Fibroblast of skin of left biceps (primary cell): ENCODE results near the gene FFAR4.

Source experiments
- DNase-seq, 2 experiments: peaks; one replicate each; pipeline ENCODE4 v3.0.0-alpha.2; 2013; ENCODE audit warnings: low read depth in 2 of 2

The FFAR4 gene

DNA sequence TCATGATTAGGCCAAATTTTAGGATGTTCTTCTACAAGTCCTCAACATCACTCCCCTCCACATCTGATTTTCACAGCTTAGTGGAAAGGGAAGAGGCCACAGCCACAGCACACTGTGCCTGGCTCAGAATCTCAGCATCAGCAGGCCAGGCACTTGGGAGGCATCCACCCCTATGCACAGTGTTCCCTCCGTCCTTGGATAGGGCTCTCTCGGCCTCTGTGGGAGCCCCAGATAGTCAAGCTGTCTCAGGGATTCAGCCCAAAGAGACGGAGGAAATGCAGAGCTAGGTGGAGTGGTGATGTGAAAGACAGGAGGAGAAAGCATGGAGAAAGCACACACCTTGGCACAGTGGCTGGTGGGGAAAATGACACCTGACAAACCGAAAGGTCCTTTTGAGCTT is 33.3 kb downstream of the FFAR4 start:
- DNase-seq, result no peak

GRCh38 chr10:93600446-93601145 is 34.1 kb downstream of the FFAR4 start:
- DNase-seq, result no peak

GRCh38 chr10:93601146-93601773 is 34.8 kb downstream of the FFAR4 start, which contains the start of gene RBP4:
Gene RBP4, minus strand, starts transcription at chr10:93601235. Its CDS starts 207 bp downstream, at chr10:93601028.
- no peak for DNase-seq

DNA sequence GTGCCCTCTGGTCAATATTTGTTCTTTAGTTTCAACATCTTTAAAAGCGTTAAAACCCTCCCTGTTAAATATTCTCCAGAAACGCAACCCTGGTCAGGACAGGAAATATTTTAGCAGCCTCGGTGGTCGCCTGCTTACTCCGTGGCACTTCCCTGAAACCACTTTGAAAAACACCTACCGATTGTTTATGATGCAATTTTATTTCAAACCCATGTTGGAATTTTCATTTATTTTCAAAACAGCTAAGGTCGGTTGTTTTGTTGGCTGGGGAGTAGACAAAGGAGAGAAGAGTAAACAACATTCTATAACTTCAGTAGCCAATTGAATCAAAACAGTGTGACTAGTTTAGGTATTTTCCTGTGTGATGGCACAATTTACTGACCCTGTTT is 35.3 kb downstream of the FFAR4 start:
- no peak for DNase-seq

DNA sequence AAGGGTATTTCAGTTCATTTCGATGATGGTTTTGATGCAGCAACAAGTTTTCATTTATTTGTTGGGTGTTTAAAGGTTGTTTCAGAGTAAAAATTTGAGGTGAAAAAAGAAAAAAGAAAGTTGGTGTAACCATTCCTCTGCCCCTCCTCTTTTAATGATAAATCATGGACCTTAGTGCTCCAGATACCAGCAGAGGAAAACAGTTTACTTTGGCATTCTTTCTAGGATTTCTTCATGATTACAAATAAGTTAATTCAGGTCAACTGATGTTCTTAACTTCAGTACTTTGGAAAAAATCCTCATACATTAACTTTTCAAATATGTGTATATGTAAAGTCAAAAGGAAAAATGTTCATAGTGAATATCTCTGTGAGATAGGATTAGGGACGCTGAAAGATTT is 36.6 kb downstream of the FFAR4 start:
- DNase-seq, result no peak

GRCh38 chr10:93604146-93604545 is 37.7 kb downstream of the FFAR4 start:
- DNase-seq, result no peak

GRCh38 chr10:93608421-93608820 is 42.0 kb downstream of the FFAR4 start:
- no peak for DNase-seq

- DNase-seq, result no peak
Measured at GRCh38 chr10:93612311-93612710, 45.8 kb downstream of the FFAR4 start, which contains the start of gene PDE6C. Gene PDE6C, plus strand, starts transcription at chr10:93612537. Its CDS starts 189 bp downstream, at chr10:93612726.

DNA sequence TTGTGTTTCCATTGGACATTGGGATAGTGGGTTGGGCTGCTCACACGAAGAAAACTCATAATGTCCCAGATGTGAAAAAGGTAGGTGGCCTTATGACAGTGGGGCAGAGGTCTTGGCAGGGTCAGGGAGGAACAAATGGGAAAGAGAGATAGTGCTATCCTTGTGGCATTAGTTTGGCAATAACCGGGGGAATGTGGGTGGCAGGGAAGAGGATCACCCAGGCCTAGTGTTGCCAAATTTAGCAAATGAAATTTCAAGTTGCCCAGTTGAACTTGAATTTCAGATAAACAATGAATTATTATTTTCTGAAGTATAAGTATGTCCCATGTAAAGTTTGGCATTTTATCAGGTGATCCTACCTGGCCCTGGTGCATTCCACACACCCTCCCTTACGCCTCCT is 46.7 kb downstream of the FFAR4 start:
- no peak for DNase-seq

GRCh38 chr10:93614101-93614825 is 47.8 kb downstream of the FFAR4 start:
- DNase-seq, result no peak

DNA sequence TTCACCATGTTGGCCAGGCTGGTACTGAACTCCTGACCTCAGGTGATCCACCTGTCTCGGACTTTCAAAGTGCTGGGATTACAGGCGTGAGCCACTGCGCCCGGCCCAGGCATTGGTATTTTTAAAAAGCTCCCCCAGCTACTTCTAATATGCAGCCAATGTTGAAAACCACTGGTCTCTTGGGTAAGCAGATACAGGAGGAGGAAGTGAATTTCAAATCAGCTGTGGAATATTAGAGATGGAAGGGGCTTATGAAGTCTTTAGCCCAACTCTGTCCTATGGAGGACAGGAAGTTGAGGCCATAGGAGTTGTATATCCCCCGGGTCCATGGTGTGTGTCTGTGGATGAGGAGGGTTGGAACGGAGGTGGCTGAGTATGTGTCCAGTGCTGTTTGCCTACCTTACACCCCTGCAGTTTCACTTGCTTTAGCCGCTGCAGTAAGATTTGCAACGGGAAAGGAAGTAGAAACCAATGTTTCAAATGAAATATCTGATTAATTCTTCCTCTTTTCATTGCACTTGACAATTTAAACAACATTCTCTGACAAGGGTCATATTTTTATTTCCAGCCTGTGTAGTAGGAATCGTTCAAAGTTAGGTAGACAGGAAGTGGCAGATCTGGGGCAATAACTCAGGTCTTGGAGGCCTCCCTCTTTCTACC is 49.2 kb downstream of the FFAR4 start:
- no peak for DNase-seq

- DNase-seq, result no peak
Measured at GRCh38 chr10:93620925-93621324, 54.5 kb downstream of the FFAR4 start.

DNA sequence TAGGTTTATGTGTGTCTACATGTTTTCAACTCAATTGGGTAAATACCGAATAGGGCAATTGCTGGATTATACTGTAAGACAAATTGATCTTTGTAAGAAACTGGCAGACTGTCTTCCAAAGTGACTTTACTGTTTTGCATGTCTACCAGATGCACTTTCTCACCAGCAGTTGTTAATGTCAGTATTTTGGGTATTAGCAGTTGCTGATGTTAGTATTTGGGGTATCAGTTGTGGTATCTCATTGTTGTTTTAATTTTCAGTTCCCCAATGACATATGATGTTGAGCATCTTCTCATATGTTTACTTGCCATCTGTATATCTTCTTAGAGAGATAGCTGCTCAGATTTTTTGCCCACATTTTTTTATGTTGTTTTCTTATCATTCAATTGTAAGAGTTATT is 56.5 kb downstream of the FFAR4 start:
- no peak for DNase-seq

- no peak for DNase-seq
Measured at GRCh38 chr10:93628858-93629257, 62.4 kb downstream of the FFAR4 start.

DNA sequence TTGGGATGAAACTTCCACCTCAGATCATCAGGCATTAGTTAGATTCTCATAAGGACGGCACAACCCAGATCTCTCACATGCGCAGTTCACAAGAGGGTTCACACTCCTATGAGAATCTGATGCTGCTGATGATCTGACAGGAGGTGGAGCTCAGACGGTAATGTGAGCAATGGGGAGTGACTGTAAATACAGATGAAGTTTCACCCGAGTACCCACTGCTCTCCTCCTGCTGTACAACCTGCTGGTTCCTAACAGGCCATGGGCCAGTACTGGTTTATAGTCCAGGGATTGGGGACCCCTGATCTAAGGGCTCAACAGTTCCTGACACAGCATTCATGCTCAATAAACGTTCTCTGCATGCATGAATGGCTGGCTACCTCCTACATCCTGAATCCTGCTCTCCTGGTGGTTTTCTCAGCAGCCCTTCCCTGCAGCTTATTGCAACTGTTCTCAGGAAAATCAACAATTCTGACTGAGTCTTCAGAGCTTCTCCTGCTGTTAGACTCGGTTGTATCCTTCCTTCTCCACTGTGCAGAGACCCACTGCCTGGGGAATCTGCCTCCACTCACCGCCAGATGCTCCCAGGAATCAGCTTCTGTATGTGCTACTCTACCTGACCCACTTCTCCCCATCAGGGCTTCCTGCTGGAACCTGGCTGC is 63.3 kb downstream of the FFAR4 start:
- DNase-seq, result no peak

DNA sequence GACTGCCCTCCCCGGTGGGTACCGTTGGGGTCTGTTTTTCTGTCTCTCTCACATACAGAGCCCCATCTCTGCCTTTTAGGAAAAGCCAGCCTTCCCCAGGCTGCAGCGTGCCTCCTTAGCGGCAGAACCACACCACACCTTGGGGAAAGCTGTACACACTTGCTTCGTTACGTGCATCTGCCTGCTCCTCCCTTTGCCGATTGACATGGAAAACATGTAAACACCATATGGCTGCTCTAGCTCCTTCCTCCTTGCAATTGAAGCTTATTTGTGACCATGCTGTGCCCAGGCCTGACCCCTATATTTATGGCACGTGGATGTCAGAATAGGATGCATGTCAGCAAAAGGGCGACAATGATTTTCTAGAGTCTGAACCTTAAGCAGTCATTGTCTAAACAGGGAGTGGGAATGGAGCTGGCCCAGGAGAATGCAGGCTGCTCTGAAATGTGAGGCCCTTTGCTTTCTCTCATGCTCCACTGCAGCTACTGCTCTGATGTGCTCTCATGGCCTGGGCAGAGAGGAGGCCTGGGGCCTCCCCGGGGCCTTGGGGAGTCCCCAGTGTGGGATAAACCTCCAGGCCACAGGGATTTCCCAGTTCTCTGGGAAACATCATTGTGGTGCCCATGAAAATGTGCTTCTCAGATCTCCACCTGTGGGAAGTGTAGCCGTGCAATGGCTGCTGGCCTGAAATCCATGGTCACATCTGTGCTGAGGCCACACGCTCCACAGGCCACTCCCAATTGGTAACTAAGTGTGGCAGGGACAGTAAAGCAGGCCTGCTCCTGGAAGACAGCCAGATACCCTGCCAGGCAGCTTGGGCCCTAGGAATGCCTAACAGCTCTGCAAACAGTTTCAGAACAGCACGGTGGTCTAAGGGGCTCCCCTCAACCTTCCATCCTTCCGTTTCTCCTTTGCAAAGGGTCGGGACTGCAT is 64.4 kb downstream of the FFAR4 start:
- DNase-seq, result no peak
